Prostate gland (tissue), 1 donor: ENCODE measurements around the gene EPAS1.

Experiments used
- POLR2A ChIP-seq: fragments of 450-650 bp; IDR thresholded peaks from one replicate; pipeline ENCODE4 v1.6.1; 2016; ENCODE audit warnings: antibody characterized with exemption, mild to moderate bottlenecking
- POLR2AphosphoS5 ChIP-seq: sonication (generic); formaldehyde crosslinking; IDR thresholded peaks from one replicate; pipeline ENCODE4 v1.6.1; 2017; ENCODE audit warnings: antibody characterized with exemption

- no peak for TF ChIP-seq POLR2AphosphoS5
- no peak for TF ChIP-seq POLR2A
Observed at GRCh38 chr2:46305187-46305586, 8.0 kb downstream of the EPAS1 start.
